ENCODE measurements around the gene KCTD1. TPM values are rescaled to one million over a fixed set of nuclear protein-coding genes. Genes with fewer than 3 reads are reported as not detected.
"Not testable (repeated sequence)": the region's sequence is repeated elsewhere in the genome, so short reads cannot be mapped to it uniquely, and the experiment has no call there.

KCTD1 gene
- polyA plus RNA-seq, 6 donors from 2014 or later, result not detected

DNA sequence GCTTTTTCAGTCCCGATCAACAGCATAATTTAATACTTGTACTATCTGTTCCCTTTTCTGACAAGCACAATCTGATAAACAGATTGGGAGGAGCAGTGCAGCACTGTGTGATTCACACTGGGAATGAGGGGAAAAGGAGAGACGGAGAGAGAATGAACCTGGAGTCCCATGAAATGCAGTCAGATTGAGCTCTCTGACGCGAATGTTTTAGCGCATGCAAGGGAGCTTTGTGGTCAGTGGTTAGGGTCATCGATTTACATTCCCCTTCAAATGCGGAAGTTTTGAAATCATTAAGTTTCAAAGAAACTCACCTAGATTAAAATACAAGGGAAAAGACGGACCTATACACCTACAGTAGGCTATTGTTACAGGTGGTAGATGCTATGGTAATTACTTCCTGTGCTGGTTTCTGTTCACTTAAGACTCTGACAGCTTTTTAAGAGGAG lies 99.6 kb downstream of the KCTD1 start:
- H3K4me1 Mint-ChIP-seq, result no peaks in the 10 kb centered on the region
- no peaks in the 10 kb centered on the region for H3K36me3 Mint-ChIP-seq
- peaks cover 0 to 6% (median 0%) of the 10 kb centered on the region in 7 donors for H3K9me3 Mint-ChIP-seq
- DNase-seq, result no peak
- no peak for ATAC-seq (ENCODE audit: low read depth in 2 of 2)
- H3K4me3 Mint-ChIP-seq, result no peak overlapping the region
- no peak overlapping the region for H3K27ac Mint-ChIP-seq
- peaks cover 14 to 47% (median 22%) of the 10 kb centered on the region in 3 donors for H3K27me3 Mint-ChIP-seq

DNA sequence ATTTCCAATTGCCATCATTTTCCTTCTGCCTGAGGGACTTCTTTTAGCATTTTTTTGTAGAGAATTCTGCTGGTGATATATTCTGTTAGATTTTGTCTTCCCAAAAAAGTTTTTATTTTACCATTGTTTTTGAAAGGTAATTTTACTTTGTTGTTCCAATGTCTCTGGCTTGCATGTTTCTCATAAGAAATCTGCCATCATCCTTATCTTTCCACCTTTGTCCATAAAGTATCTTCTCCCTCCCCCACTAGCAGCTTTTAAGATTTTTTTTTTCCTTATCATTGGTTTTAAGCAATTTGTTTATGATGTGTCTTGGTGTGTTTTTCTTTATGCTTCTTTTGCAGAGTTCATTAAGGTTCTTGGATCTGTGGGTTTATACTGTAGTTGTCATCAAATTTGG lies 104.5 kb downstream of the KCTD1 start:
- Mint-ChIP-seq H3K36me3 (no peaks in the 10 kb centered on the region), H3K9me3 (peaks cover 0 to 6% (median 0%) of the 10 kb centered on the region in 7 donors), H3K27me3 (peaks cover 16 to 37% (median 27%) of the 10 kb centered on the region in 3 donors), H3K27ac (no peak overlapping the region), H3K4me1 (peaks cover 0 to 4% (median 3%) of the 10 kb centered on the region in 3 donors), H3K4me3 (no peak overlapping the region)
- DNase-seq (no peak), ATAC-seq (ENCODE audit: low read depth in 2 of 2) (no peak)

DNA sequence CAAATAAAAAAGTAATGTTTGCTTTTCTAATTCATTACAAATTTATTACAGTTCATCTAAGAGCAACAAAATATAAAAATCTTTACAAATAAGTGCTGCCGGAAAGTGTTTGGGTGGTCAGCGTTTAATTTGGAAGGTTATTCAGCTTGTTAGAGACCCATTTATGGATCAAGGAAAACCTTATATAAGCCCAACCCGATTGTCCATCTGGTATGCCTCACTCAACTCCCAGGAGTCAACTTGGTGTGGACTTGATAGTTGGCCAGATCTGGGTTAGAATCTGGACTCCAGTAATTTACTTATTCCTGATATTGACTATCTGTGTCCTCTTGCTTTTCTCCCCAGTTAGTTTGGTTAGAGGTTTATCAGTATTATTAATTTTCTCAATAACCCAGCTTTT lies 106.2 kb downstream of the KCTD1 start:
- Mint-ChIP-seq H3K4me1 (peaks cover 0 to 4% (median 3%) of the 10 kb centered on the region in 3 donors), H3K27ac (no peak overlapping the region), H3K36me3 (no peaks in the 10 kb centered on the region), H3K4me3 (no peak overlapping the region), H3K9me3 (peaks cover 0 to 6% (median 0%) of the 10 kb centered on the region in 7 donors), H3K27me3 (peaks cover 16 to 29% (median 22%) of the 10 kb centered on the region in 3 donors)
- DNase-seq (no peak), ATAC-seq (ENCODE audit: low read depth in 2 of 2) (no peak)

DNA sequence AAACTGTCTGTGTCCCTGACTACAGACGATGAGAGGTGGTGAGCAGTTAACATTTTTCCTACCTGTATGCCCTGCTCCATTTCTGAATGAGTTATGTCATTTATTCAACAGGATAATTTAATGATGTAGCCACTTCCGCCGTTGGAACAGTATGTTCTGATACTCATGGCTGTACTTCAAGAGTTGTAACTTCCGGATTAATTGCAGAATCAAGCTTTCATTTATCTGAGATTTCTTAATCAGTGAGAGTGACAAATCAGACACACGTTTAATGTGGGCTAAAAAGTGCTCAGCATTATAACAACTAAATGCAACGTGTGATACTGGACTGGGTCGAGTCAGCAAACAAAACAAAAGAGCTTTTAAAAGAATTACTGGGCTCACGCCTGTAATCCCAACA lies 107.7 kb downstream of the KCTD1 start:
- Mint-ChIP-seq H3K27ac (no peak overlapping the region), H3K36me3 (peaks cover 3 to 7% of the 10 kb centered on the region in 2 donors), H3K27me3 (peaks cover 12 to 43% (median 23%) of the 10 kb centered on the region in 3 donors), H3K9me3 (peaks cover 0 to 8% (median 0%) of the 10 kb centered on the region in 7 donors), H3K4me1 (peaks cover 0 to 4% (median 3%) of the 10 kb centered on the region in 3 donors), H3K4me3 (no peak overlapping the region)
- no peak for ATAC-seq (ENCODE audit: low read depth in 2 of 2)
- DNase-seq, result no peak

DNA sequence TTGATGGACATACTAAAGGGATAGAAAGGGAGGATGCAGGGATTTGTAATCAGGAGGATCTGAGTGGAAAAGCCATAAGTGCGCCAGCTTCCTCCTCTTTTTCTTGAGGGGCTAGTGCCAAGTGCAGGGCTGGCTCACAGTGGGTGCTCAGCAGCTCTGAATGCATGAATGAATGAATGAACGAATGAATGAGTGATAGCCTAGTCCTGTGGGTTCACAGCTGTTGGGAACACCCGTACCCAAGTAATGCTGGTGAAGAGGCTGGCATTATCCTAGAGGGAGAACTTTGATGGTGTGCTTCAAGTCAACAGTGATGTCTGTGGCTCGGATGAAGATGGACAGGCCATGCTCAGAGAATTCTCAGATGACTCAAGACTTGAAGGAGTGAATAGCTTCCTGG lies 108.8 kb downstream of the KCTD1 start:
- Mint-ChIP-seq H3K27ac (no peak overlapping the region), H3K9me3 (peaks cover 0 to 7% (median 0%) of the 10 kb centered on the region in 7 donors), H3K27me3 (peaks cover 12 to 37% (median 19%) of the 10 kb centered on the region in 3 donors), H3K4me1 (peaks cover 0 to 4% (median 3%) of the 10 kb centered on the region in 3 donors), H3K36me3 (peaks cover 4 to 9% of the 10 kb centered on the region in 2 donors), H3K4me3 (no peak overlapping the region)
- no peak for DNase-seq
- no peak for ATAC-seq (ENCODE audit: low read depth in 2 of 2)

DNA sequence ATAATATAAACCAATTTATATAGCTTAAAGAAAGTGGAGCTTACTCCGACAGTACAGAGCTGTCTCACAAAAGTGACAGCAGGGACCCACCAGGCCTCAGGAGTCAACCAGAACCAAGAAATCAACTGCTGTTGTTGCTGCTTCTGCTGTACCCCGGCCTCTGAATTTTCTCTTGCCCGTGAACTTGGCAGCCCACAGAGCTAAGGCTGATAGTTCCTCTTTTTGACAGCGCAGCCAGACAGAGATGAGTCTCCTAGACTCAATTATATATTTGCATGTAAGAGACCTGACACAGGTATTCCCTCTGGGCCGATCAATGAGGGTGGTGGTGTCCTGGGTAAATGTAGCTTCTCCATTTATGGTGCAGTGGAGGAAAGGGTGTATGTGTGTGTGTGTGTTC lies 109.4 kb downstream of the KCTD1 start:
- Mint-ChIP-seq H3K4me3 (no peak overlapping the region), H3K4me1 (peaks cover 0 to 4% (median 3%) of the 10 kb centered on the region in 3 donors), H3K36me3 (peaks cover 4 to 9% of the 10 kb centered on the region in 2 donors), H3K27ac (no peak overlapping the region), H3K27me3 (peaks cover 12 to 35% (median 19%) of the 10 kb centered on the region in 3 donors), H3K9me3 (peaks cover 0 to 4% (median 0%) of the 10 kb centered on the region in 7 donors)
- DNase-seq (peak; percentile 17), ATAC-seq (ENCODE audit: low read depth in 2 of 2) (peak; percentile 80 to 94)

DNA sequence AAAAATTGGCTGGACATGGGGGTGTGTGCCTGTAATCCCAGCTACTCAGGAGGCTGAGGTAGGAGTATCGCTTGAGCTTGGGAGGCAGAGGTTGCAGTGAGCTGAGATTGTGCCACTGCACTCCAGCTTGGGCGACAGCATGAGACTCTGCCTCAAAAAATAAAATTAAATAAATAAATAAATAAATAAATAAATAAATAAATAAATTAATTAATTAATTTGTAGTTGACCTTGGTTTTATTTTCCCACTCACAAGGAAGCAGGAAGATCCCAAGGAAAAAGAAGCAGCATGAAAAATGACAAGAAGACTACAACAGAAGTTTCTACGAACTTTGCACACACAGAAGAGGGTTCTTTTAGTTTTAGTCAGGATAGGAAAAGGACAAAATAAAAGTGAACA lies 110.7 kb downstream of the KCTD1 start:
- ATAC-seq (ENCODE audit: low read depth in 2 of 2); H3K4me1 Mint-ChIP-seq; H3K4me3 Mint-ChIP-seq; H3K36me3 Mint-ChIP-seq; H3K27ac Mint-ChIP-seq; DNase-seq; H3K9me3 Mint-ChIP-seq: not testable (repeated sequence)
- peaks cover 12 to 33% (median 19%) of the 10 kb centered on the region in 3 donors for H3K27me3 Mint-ChIP-seq

DNA sequence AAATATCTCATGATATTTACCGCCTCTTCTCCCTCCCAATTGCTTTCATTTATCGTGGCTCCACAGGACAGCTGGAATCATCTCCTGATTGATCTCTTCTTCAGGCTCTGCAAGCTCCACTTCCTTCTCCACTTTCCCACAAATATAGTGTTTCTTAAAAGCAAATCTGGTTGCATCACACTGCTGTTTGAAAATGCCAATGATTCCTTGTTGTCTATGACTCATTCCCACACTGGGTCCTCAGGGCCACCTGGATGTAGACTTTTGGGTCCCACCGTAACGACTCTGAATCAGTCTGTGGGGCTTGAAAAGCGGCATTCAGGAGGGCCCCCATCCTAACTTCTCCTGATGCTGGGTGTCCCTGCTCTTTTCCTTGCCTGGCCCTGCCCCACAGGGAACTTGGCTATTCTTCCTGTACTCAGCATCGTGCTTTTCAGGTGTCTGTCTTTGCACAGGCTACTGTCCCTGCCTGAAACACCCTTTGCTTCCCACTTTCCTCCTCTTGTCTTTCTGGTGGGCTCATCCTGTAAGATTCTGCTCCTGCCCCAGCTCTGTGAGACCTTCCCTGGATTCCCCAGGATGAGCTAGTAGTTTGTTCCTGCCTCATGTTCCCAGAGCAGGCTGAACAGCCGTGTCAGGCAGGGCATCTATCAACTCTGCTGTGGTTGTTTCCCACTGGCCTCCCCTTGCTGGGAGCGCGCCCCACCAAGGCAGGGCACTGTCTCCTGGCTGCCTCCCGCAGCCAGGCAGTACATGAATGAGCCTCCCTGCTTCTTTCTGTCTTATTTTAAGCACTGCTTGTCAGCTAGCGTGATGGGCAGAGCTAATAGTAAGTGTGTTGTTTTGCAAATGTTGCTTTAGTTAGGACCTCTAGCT lies 111.9 kb downstream of the KCTD1 start:
- Mint-ChIP-seq H3K36me3 (peaks cover 4 to 9% of the 10 kb centered on the region in 2 donors), H3K27ac (no peak overlapping the region), H3K4me1 (peaks cover 0 to 4% (median 3%) of the 10 kb centered on the region in 3 donors), H3K9me3 (peaks cover 0 to 4% (median 0%) of the 10 kb centered on the region in 7 donors), H3K4me3 (no peak overlapping the region), H3K27me3 (peaks cover 10 to 39% (median 19%) of the 10 kb centered on the region in 3 donors)
- ATAC-seq (ENCODE audit: low read depth in 2 of 2) (no peak), DNase-seq (no peak)

DNA sequence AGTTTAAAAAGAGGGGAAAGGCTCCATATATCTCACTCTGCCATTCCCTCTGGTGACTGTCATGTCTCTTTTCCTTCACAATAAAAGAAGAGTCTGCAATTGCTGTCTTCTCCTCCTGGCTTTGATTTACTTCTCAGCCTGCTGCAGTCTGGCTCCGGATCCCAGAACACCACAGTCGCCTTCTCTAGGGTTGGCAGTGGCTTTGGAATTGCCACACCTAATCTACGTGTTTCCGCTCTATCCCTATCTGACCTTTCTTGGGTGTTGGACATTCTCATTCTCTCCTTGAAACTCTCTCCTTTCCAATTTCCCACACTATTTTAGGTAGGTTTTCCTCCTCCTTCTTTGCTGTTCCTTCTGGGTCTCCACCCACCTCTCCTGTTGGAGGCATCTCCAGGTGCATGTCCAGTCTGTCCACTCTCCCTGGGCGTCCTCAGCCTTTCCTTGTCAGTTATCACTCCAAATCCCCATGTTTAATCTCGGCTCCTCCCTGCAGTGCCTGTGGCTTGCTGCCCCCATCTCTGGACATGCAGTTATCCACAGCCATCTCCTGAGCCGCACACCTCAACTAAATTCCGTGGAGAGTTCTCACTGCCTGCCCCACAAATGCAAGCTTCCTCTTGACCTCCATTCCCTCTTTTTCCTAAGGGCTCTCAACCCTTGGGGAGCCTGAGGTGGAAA lies 112.8 kb downstream of the KCTD1 start:
- peaks cover 0 to 13% (median 0%) of the 10 kb centered on the region in 7 donors for H3K9me3 Mint-ChIP-seq
- no peak overlapping the region for H3K4me3 Mint-ChIP-seq
- ATAC-seq (ENCODE audit: low read depth in 2 of 2) (no peak), DNase-seq (no peak)
- H3K4me1 Mint-ChIP-seq, result peaks cover 0 to 4% (median 3%) of the 10 kb centered on the region in 3 donors
- H3K36me3 Mint-ChIP-seq, result peaks cover 7 to 9% of the 10 kb centered on the region in 2 donors
- no peak overlapping the region for H3K27ac Mint-ChIP-seq
- H3K27me3 Mint-ChIP-seq, result peaks cover 5 to 39% (median 19%) of the 10 kb centered on the region in 3 donors

DNA sequence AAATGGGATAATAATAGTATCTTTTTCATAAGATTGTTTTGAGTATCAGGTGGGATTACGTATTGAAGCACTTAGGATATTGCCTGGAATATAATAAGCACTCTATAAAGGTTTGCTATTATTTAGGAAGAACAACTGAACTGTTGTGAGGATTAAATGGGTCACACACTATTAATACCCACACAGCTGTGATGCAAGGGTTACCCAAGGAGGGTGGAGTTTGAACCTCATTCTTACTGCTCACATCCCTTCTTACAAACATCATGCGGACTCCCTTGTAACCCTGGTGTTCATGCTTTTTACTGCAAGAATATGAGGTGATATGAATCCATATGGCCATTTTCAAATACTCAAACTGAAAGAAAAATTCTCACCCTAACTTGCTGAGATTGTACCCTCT lies 113.5 kb downstream of the KCTD1 start:
- Mint-ChIP-seq H3K27me3 (peaks cover 5 to 38% (median 19%) of the 10 kb centered on the region in 3 donors), H3K4me1 (peaks cover 0 to 4% (median 3%) of the 10 kb centered on the region in 3 donors), H3K9me3 (peaks cover 0 to 14% (median 0%) of the 10 kb centered on the region in 7 donors), H3K27ac (no peak overlapping the region), H3K4me3 (no peak overlapping the region), H3K36me3 (peaks cover 7 to 9% of the 10 kb centered on the region in 2 donors)
- DNase-seq (no peak), ATAC-seq (ENCODE audit: low read depth in 2 of 2) (no peak)

DNA sequence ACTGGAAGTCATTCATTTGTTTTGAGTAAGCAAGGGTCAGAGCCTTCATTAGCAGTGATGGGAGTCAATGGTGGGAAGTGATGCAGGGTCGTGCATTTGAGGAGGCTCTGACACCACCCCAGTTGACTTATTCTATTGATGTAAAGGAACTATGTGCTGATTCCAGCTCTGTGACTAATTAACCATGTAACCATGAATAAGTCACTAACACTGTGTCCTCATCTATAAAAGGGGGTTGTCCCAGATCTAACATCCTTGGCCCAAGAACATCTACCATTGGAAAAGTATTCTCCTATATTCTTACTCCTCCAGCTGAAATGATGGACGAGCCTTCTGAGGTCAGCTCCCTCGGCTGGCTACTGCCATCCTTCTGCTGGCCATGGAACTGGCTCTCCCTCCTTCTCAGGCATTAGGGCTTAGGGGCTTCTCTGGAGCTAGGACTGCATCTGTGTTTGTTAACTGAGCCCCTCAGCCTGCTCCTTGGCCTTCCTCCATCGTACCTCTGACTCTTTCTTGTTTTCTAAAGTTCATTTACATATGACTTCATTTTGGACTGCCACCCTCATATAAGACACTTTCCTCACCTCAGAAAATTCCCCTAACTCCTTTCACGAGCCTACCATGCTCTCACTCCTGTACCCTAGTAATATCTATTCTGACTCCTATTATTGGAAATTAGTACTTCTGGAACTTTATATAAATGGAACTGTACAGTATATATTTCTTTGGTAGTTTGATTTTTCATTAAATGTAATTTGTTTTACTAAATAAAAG lies 115.5 kb downstream of the KCTD1 start:
- no peaks in the 10 kb centered on the region for H3K4me1 Mint-ChIP-seq
- ATAC-seq (ENCODE audit: low read depth in 2 of 2), result no peak
- H3K9me3 Mint-ChIP-seq, result peaks cover 0 to 14% (median 0%) of the 10 kb centered on the region in 7 donors
- peaks cover 7 to 9% of the 10 kb centered on the region in 2 donors for H3K36me3 Mint-ChIP-seq
- peaks cover 0 to 23% (median 19%) of the 10 kb centered on the region in 3 donors for H3K27me3 Mint-ChIP-seq
- H3K4me3 Mint-ChIP-seq, result no peak overlapping the region
- DNase-seq, result no peak
- H3K27ac Mint-ChIP-seq, result no peak overlapping the region

DNA sequence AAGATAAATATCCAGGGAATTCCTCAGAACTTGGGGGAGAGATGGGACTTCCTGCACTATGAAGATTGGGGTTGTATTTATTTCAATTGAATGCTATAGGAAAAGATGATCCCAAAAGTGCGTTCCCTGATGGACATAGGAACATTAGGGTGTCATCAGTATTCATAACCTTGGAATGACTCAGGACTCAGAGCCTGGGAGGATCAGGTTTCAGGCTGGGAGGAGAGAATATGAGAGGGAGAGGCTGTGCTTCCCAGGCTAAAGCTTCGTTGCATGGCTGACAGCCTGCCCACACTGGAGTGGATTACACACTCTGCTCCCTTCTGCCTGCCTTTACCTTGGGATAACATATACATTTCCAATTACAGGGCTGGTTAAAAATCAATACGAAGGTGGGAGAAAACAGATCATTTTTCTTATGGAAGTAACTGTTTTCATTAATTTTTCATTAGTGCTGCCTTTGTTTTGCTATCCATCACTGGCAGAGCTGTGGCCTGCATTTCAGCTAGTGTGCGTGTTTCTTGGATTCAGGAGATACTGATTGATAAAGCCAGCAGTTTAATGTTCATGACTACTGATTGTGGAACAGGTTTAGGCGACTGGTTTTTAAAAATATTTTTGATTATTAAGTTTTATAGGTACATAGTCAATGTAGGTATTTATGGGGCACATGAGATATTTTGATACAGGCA lies 118.7 kb downstream of the KCTD1 start:
- Mint-ChIP-seq H3K27ac (peak overlapping the region in 1 of 6 donors; percentile 7), H3K4me3 (no peak overlapping the region), H3K36me3 (peaks cover 0 to 3% of the 10 kb centered on the region in 2 donors), H3K4me1 (no peaks in the 10 kb centered on the region), H3K27me3 (peaks cover 0 to 11% (median 0%) of the 10 kb centered on the region in 3 donors), H3K9me3 (peaks cover 0 to 14% (median 0%) of the 10 kb centered on the region in 7 donors)
- DNase-seq, result no peak
- no peak for ATAC-seq (ENCODE audit: low read depth in 2 of 2)
